GM23248 (cell line): Measurements from ENCODE around the gene MARCO.

Source experiments
- EZH2 ChIP-seq: fragments of 200-600 bp; sonication (generic); IDR thresholded peaks from 2 replicates; pipeline ENCODE4 v1.6.1; 2018; ENCODE audit warnings: antibody characterized with exemption, mild to moderate bottlenecking; ENCODE audit not compliant: insufficient read depth, poor library complexity, severe bottlenecking
- EZH2phosphoT487 ChIP-seq: fragments of 200-600 bp; sonication (generic); IDR thresholded peaks from 2 replicates; pipeline ENCODE4 v1.6.1; 2018; ENCODE audit warnings: antibody characterized with exemption, moderate library complexity, mild to moderate bottlenecking, low read depth; ENCODE audit not compliant: insufficient read depth

GRCh38 chr2:118965737-118966136, 23.7 kb downstream of the MARCO start:
- TF ChIP-seq EZH2phosphoT487 (no peak), EZH2 (no peak)
